HCT116 (cell line): ENCODE data around the gene SLC9A9. TPM values are rescaled to one million over a fixed set of nuclear protein-coding genes. Genes with fewer than 3 reads are reported as not detected.

Experiments
- ATAC-seq: fragments of 200-7000 bp; cut with Tn5 transposase; 2 replicates; pipeline ENCODE4 v1.9.1; 2020; ENCODE audit warnings: mild to moderate bottlenecking, moderate library complexity
- BruUV-seq: library from RNA; stranded (reverse); fragments of 400-500 nt; replicated peaks from 2 replicates; lab custom pipeline; 2021; lab: Mats Ljungman, UMichigan
- CTCF ChIA-PET: fragments of 300-600 bp; sonication (Branson Sonifier 250); formaldehyde crosslinking; loops from one replicate; lab custom pipeline; 2021; ENCODE audit warnings: antibody characterized with exemption; lab: Charles Lee
- POLR2A ChIA-PET: fragments of 300-600, 350-600 bp; sonication (Branson Sonifier 250); formaldehyde crosslinking; loops from one replicate; lab custom pipeline; 2021; ENCODE audit warnings: antibody characterized with exemption; lab: Charles Lee
- RAD21 ChIA-PET, 2 experiments: fragments of 300-600 bp; sonication (Branson Sonifier 250); formaldehyde crosslinking; loops; one replicate each; lab custom pipeline; 2023; ENCODE audit warnings: low total read pairs in 2 of 2; ENCODE audit not compliant: uncharacterized antibody in 2 of 2, unreplicated experiment in 2 of 2, low non-redundant PET in 1 of 2; lab: Charles Lee
- DNase-seq: peaks from one replicate; pipeline ENCODE4 v3.0.0-alpha.2; 2010; ENCODE audit warnings: low read depth, low spot score
- H2AFZ ChIP-seq: fragments of 200-600 bp; shearing (Covaris generic), sonication (generic); 2 replicates; pipeline ENCODE4 v1.6.1; 2017; ENCODE audit warnings: low read depth, mixed run types, mixed read lengths, antibody characterized with exemption, low read length; ENCODE audit not compliant: poor library complexity, severe bottlenecking
- H3K27ac ChIP-seq: 2 replicates; pipeline ENCODE4 v1.5.1; 2012; ENCODE audit warnings: low read depth, low read length
- H3K27me3 ChIP-seq: fragments of 200-600 bp; sonication (generic); 2 replicates; pipeline ENCODE4 v1.6.1; 2016; ENCODE audit warnings: mixed run types, low read length, mixed read lengths; ENCODE audit not compliant: insufficient read depth
- H3K36me3 ChIP-seq, 2 experiments: fragments of 200-500 bp in 1 of 2; fragments of 200-600 bp in 1 of 2; sonication (Bioruptor generic) in 1 of 2; sonication (generic) in 1 of 2; 2 replicates each; pipeline versions ENCODE4 v1.5.1 to v1.6.1; 2014 to 2016; ENCODE audit warnings: low read length in 2 of 2, inconsistent platforms in 1 of 2, mixed read lengths in 1 of 2, mixed run types in 1 of 2; ENCODE audit not compliant: insufficient read depth in 2 of 2, control insufficient read depth in 1 of 2
- H3K4me1 ChIP-seq, 2 experiments: fragments of 200-600 bp in 1 of 2; sonication (generic) in 1 of 2; 2 replicates each; pipeline versions ENCODE4 v1.5.1 to v1.6.1; 2012 to 2017; ENCODE audit warnings: low read length in 2 of 2, inconsistent platforms in 1 of 2, mild to moderate bottlenecking in 1 of 2, mixed read lengths in 1 of 2, mixed run types in 1 of 2, moderate library complexity in 1 of 2; ENCODE audit not compliant: insufficient read depth in 2 of 2, control insufficient read depth in 1 of 2
- H3K4me2 ChIP-seq: fragments of 200-600 bp; sonication (generic); 2 replicates; pipeline ENCODE4 v1.6.1; 2017; ENCODE audit warnings: mixed run types, low read length, mixed read lengths
- H3K4me3 ChIP-seq, 2 experiments: fragments of 200-600 bp in 1 of 2; sonication (generic) in 1 of 2; replicated peaks in 1 of 2; 2 replicates each; pipeline ENCODE4 v1.5.1; 2011 to 2016; ENCODE audit warnings: low read length in 2 of 2, control low read depth in 1 of 2, low read depth in 1 of 2, mild to moderate bottlenecking in 1 of 2, mixed read lengths in 1 of 2, mixed run types in 1 of 2
- H3K79me2 ChIP-seq: fragments of 200-600 bp; sonication (generic); 2 replicates; pipeline ENCODE4 v1.6.1; 2017; ENCODE audit warnings: mild to moderate bottlenecking, mixed run types, low read length, moderate library complexity, mixed read lengths; ENCODE audit not compliant: insufficient read depth
- H3K9ac ChIP-seq: fragments of 200-600 bp; sonication (generic); 2 replicates; pipeline ENCODE4 v1.6.1; 2016; ENCODE audit warnings: low read length, mixed read lengths
- H3K9me2 ChIP-seq: fragments of 200-600 bp; sonication (generic), shearing (Covaris generic); 2 replicates; pipeline ENCODE4 v1.6.1; 2017; ENCODE audit warnings: mixed run types, mild to moderate bottlenecking, moderate library complexity; ENCODE audit not compliant: insufficient read depth
- H3K9me3 ChIP-seq, 2 experiments: fragments of 200-500 bp in 1 of 2; fragments of 200-600 bp in 1 of 2; sonication (Bioruptor generic) in 1 of 2; sonication (generic) in 1 of 2; 2 replicates each; pipeline ENCODE4 v1.6.1; 2014 to 2017; ENCODE audit warnings: low read length in 2 of 2, mixed read lengths in 2 of 2, inconsistent platforms in 1 of 2, low read depth in 1 of 2, mild to moderate bottlenecking in 1 of 2, mixed run types in 1 of 2, moderate library complexity in 1 of 2; ENCODE audit not compliant: control insufficient read depth in 1 of 2, insufficient read depth in 1 of 2
- H4K20me1 ChIP-seq: fragments of 200-600 bp; sonication (generic), shearing (Covaris generic); 2 replicates; pipeline ENCODE4 v1.6.1; 2017; ENCODE audit warnings: mixed run types, mild to moderate bottlenecking, moderate library complexity; ENCODE audit not compliant: insufficient read depth
- CBX3 ChIP-seq: IDR thresholded peaks from 2 replicates; pipeline ENCODE4 v1.6.1; 2012; ENCODE audit warnings: low read depth
- CEBPB ChIP-seq: IDR thresholded peaks from 2 replicates; pipeline ENCODE4 v1.6.1; 2012; ENCODE audit warnings: low read depth
- EGR1 ChIP-seq: IDR thresholded peaks from 2 replicates; pipeline ENCODE4 v1.6.1; 2012; ENCODE audit warnings: low read depth
- FOSL1 ChIP-seq: IDR thresholded peaks from 2 replicates; pipeline ENCODE4 v1.6.1; 2012; ENCODE audit warnings: low read depth
- JUND ChIP-seq: IDR thresholded peaks from 2 replicates; pipeline ENCODE4 v1.6.1; 2012
- POLR2A ChIP-seq: IDR thresholded peaks from 2 replicates; pipeline ENCODE4 v1.7.0; 2011; ENCODE audit warnings: borderline replicate concordance; ENCODE audit not compliant: insufficient read depth, insufficient read length; ENCODE audit errors: extremely low read depth
- POLR2AphosphoS5 ChIP-seq: IDR thresholded peaks from 2 replicates; pipeline ENCODE4 v1.6.1; 2011; ENCODE audit warnings: mild to moderate bottlenecking, low read depth, low read length, moderate library complexity
- SIN3A ChIP-seq: IDR thresholded peaks from 2 replicates; pipeline ENCODE4 v1.6.1; 2012; ENCODE audit warnings: low read depth
- SP1 ChIP-seq: IDR thresholded peaks from 2 replicates; pipeline ENCODE4 v1.6.1; 2012; ENCODE audit warnings: low read depth
- YY1 ChIP-seq: IDR thresholded peaks from 2 replicates; pipeline ENCODE4 v1.6.1; 2011; ENCODE audit warnings: low read length, low read depth, moderate library complexity, mild to moderate bottlenecking; ENCODE audit not compliant: insufficient replicate concordance; ENCODE audit errors: extremely low read depth
- ZFX ChIP-seq: fragments of 450-650 bp; IDR thresholded peaks from 2 replicates; pipeline ENCODE4 v1.6.1; 2017
- intact Hi-C: fragments of 100-400 bp; cut with micrococcal nuclease; formaldehyde crosslinking; loops from 2 replicates; pipeline ENCODE4 v1.10.0; 2022
- total RNA-seq: library from RNA; stranded (reverse); gene quantifications from one replicate; pipeline ENCODE4 v1.2.1, GENCODE V29; 2021; ENCODE audit not compliant: unreplicated experiment
- TF ChIP-seq, protein P1 (sequence below), 3 experiments: fragments of 200-600 bp in 1 of 3; sonication (generic) in 1 of 3; IDR thresholded peaks in 2 of 3; conservative IDR thresholded peaks in 1 of 3; 2 replicates each; pipeline ENCODE4 v1.5.1; 2012 to 2017; ENCODE audit warnings: low read depth in 2 of 3, low read length in 2 of 3, antibody characterized with exemption in 1 of 3, borderline replicate concordance in 1 of 3, control low read depth in 1 of 3, mild to moderate bottlenecking in 1 of 3, mixed read lengths in 1 of 3, mixed run types in 1 of 3, moderate library complexity in 1 of 3; ENCODE audit not compliant: insufficient read depth in 1 of 3
- TF ChIP-seq, protein P2 (sequence below): IDR thresholded peaks from 2 replicates; pipeline ENCODE4 v1.6.1; 2012

The SLC9A9 gene
- total RNA-seq, 1 experiment from 2014 or later = 0.20 TPM

DNA sequence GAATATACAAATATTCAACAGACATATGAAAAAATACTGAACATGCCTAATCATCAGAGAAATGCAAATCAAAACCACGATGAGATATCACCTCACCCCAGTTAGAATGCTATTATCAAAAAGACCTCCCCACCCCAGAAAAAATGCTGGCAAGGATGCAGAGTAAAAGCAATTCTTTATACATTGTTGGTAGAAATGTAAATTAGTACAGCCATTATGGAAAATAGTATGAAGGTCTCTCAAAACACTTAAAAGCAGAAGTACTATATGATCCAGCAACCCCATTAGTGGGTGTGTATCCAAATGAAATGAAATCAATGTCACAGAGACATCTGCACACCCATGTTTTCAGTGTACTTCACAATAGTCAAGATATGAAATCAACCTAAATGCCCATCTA, 420.0 kb downstream of the SLC9A9 start (continued):
- TF ChIP-seq, protein P1, sequence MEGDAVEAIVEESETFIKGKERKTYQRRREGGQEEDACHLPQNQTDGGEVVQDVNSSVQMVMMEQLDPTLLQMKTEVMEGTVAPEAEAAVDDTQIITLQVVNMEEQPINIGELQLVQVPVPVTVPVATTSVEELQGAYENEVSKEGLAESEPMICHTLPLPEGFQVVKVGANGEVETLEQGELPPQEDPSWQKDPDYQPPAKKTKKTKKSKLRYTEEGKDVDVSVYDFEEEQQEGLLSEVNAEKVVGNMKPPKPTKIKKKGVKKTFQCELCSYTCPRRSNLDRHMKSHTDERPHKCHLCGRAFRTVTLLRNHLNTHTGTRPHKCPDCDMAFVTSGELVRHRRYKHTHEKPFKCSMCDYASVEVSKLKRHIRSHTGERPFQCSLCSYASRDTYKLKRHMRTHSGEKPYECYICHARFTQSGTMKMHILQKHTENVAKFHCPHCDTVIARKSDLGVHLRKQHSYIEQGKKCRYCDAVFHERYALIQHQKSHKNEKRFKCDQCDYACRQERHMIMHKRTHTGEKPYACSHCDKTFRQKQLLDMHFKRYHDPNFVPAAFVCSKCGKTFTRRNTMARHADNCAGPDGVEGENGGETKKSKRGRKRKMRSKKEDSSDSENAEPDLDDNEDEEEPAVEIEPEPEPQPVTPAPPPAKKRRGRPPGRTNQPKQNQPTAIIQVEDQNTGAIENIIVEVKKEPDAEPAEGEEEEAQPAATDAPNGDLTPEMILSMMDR (IDR thresholded peaks at IDR 0.05 in 2 of 3, conservative IDR thresholded peaks at IDR 0.05 in 1 of 3; ENCODE audit: borderline replicate concordance in 1 of 3, insufficient read depth in 1 of 3, low read depth in 2 of 3, low read length in 2 of 3) = no peak

DNA sequence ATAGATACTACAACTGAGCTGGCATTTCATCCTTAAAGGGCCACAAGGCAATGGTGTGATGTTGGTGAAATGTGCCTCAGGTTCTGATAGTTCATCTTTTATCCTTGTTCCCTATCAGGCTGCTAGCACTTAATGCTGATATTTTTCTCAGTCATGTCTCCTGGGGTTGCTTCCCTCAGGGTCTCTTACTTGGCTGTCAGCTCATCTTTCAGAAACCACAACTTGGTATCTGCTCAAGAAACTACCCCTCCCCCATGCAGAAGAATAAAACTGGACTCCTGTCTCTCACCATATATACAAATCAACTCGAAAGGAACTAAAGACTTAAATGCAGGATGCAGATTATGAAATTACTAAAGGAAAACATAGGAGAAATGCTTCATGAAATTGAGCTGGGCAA, 420.6 kb downstream of the SLC9A9 start:
- ChIA-PET RAD21 (no interaction called here), POLR2A (no interaction called here), CTCF (no interaction called here)
- no peak overlapping the region for H3K9ac ChIP-seq
- no peak for TF ChIP-seq SP1
- TF ChIP-seq POLR2A = no peak
- no peaks in the 10 kb centered on the region for H4K20me1 ChIP-seq
- intact Hi-C loops = no loop called here
- H3K27me3 ChIP-seq = no peaks in the 10 kb centered on the region
- H3K79me2 ChIP-seq = no peaks in the 10 kb centered on the region
- H3K4me3 ChIP-seq = no peak overlapping the region
- H3K4me1 ChIP-seq = no peaks in the 10 kb centered on the region
- DNase-seq = no peak
- H3K27ac ChIP-seq = no peak overlapping the region
- H3K36me3 ChIP-seq = no peaks in the 10 kb centered on the region
- BruUV-seq = no TSS peak
- no peak overlapping the region for H3K4me2 ChIP-seq
- H3K9me3 ChIP-seq = no peaks in the 10 kb centered on the region
- no peak for ATAC-seq
- H2AFZ ChIP-seq = no peak overlapping the region
- H3K9me2 ChIP-seq = no peaks in the 10 kb centered on the region

DNA sequence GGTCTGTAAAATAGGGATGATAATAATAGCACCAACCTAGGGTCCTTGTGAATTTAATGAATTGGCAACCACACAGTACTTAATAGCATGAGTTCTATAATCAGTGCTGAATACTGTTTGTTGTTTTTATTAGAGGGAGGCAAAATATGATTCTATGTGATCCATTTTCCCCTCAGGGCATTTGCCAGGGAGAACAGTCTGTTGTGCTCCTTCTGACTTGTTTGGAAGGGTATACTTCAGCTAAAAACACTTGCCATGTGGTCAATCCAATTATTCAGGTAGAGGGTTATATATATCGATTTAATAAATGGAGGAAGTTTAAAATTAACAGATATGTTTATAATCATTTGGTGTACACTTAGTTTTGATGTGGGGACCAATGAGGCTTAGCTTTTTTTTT, 423.4 kb downstream of the SLC9A9 start:
- Histone ChIP-seq H2AFZ (no peak overlapping the region), H3K4me2 (no peak overlapping the region), H3K36me3 (no peaks in the 10 kb centered on the region), H3K4me3 (no peak overlapping the region), H3K27ac (no peak overlapping the region), H3K9ac (no peak overlapping the region), H3K79me2 (no peaks in the 10 kb centered on the region), H3K27me3 (no peaks in the 10 kb centered on the region), H3K9me3 (no peaks in the 10 kb centered on the region), H4K20me1 (no peaks in the 10 kb centered on the region), H3K4me1 (no peaks in the 10 kb centered on the region), H3K9me2 (no peaks in the 10 kb centered on the region)
- no TSS peak for BruUV-seq
- ChIA-PET CTCF (no interaction called here), POLR2A (no interaction called here), RAD21 (no interaction called here)
- DNase-seq = no peak
- intact Hi-C loops = no loop called here
- TF ChIP-seq EGR1 (no peak), POLR2AphosphoS5 (no peak), CEBPB (no peak), CBX3 (no peak), FOSL1 (no peak), JUND (no peak), SIN3A (no peak), ZFX (no peak), YY1 (no peak)
- TF ChIP-seq, protein P2, sequence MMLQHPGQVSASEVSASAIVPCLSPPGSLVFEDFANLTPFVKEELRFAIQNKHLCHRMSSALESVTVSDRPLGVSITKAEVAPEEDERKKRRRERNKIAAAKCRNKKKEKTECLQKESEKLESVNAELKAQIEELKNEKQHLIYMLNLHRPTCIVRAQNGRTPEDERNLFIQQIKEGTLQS = no peak
- no peak for ATAC-seq
